GM23248 (cell line): Measurements from ENCODE around the gene APOBEC3H.

Experiments used
- EZH2 ChIP-seq: fragments of 200-600 bp; sonication (generic); IDR thresholded peaks from 2 replicates; pipeline ENCODE4 v1.6.1; 2018; ENCODE audit warnings: antibody characterized with exemption, mild to moderate bottlenecking; ENCODE audit not compliant: insufficient read depth, poor library complexity, severe bottlenecking
- EZH2phosphoT487 ChIP-seq: fragments of 200-600 bp; sonication (generic); IDR thresholded peaks from 2 replicates; pipeline ENCODE4 v1.6.1; 2018; ENCODE audit warnings: antibody characterized with exemption, moderate library complexity, mild to moderate bottlenecking, low read depth; ENCODE audit not compliant: insufficient read depth

GRCh38 chr22:39130892-39131855, 34.1 kb downstream of the APOBEC3H start:
- TF ChIP-seq EZH2phosphoT487 (no peak), EZH2 (no peak)
